G401.6 (cell line): ENCODE data around the gene CXCR3.
"Not testable (repeated sequence)": the region's sequence is repeated elsewhere in the genome, so short reads cannot be mapped to it uniquely, and the experiment has no call there.

Experiments
- FAIRE-seq: peaks from 2 replicates; lab custom pipeline; 2012; peaks lifted over from hg19 to GRCh38; lab: Jason Lieb, UNC

The CXCR3 gene

DNA sequence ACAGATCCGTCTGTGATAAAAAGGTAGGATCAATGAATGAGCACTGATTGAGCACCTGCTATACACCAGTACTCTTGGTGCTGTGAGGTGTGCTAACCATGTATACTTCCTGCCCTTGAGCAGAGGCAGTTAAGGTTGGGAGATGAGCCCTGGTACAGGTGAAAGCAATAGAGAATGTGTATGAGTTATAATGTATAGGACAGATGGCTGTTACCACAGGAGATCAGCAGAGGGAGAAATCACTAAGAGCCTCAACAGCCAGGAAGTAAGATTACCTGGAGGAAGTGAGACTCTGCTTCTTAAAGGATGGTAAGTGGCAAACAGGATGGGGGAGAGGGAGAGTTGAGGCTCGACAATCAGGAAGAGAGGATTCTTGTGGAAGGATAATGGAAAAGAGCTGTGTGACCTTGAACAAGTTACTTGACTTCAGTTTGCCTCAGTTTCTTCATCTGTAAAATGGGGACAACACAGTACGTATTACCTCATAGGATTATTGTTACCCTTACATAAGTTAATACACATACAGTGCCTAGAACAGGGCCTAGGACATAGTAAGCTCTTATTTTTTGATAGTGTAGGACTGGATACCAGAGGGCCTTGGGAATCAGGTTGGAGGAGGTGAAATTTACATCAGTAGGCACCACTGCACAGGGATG is 9.1 kb downstream of the CXCR3 start:
- no peak for FAIRE-seq

DNA sequence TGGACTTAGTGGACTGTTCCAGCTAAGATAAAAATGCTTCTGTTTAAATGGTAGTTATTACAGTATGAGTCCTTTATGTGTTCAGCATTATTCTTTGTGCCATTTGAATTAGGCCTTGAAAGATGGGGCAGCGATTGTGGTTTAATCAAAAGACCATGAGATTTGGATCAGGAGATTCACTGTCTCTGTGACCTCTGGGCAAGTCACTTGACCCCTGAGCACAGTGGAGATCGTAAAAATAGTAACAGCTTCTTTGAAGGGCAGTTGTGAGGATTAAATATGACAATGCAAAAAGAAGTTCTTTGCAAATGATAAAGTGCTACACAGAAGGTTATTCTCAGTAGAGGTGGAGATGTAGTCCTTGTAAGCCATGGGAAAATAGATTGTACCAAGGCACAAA is 10.8 kb downstream of the CXCR3 start:
- no peak for FAIRE-seq

DNA sequence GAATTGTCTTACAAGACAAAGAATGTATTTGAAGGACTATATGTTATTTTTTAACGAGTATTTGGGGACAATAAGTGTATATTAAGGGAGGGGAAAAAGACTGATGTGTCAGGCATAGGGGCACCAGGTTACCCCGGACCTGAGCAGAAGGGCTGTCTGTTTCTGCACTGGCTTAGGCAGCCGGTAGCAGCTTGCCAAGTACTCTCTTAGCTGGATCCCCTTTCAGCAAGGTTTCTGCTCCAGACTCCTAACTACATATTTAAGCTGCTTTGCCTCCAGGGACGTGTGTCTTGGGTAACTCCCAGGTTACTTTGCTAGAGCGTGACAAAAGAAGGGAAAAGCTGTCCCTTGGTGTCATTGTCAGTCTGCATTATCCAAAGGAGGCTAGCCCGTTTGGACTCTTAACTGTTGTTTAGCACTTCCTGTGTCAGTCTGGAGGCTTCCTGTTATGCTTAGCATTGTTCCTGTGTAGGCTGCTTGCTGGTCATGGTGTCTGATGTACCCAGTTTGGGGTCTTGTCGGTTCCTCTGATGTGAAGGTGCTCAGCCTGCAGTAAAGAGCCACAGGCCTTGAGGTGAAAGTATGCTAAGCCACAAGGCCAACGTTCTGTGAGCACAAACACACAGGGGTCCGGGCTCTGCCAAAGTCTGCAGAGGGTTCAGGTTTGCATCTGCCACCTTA is 11.6 kb downstream of the CXCR3 start:
- no peak for FAIRE-seq

DNA sequence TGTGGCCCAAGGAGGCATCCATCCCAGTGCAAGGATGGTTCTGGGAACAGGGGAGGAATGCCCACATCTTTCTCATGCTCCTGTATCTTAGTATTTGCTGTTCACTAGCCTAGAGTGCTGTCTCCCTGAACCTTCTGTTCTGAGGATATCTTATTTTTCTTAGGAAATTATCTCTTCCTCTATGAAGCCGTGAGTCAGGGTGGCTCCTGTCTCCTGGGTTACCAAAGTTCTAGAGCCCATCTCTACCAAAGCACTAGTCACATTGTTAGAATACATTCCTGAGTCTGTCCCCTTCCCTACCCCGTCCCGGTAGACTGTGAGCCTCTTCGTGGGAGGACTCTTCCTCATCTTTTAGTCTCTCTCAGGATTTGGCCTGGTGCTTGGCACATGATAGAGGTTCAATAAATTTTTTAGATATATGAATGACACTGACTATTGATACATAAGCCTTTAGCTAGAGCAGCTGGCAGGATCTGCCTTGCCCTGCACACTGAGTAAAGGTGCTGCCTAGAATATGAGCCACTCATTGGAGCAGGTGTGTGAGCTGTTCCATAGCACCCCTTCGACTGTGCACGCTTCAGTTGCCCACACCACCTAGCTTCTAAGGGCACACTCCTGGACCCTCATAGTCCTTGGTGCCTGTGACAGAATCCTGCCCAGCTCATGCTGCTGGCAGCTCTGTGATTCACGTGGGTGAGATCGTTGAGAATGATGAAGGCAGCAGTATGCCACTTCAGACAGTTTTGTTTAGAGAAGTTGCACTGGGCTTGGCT is 13.3 kb downstream of the CXCR3 start:
- no peak for FAIRE-seq

DNA sequence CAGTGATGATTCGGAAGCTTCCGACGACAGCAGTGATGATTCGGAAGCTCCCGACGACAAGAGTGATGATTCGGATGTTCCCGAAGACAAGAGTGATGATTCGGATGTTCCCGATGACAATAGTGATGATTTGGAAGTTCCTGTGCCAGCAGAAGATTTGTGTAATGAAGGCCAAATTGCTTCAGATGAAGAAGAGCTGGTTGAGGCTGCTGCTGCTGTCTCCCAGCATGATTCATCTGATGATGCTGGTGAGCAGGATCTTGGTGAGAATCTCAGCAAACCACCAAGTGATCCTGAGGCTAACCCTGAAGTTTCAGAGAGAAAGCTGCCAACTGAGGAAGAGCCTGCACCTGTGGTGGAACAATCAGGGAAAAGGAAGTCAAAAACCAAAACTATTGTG is 14.2 kb downstream of the CXCR3 start:
- no peak for FAIRE-seq

DNA sequence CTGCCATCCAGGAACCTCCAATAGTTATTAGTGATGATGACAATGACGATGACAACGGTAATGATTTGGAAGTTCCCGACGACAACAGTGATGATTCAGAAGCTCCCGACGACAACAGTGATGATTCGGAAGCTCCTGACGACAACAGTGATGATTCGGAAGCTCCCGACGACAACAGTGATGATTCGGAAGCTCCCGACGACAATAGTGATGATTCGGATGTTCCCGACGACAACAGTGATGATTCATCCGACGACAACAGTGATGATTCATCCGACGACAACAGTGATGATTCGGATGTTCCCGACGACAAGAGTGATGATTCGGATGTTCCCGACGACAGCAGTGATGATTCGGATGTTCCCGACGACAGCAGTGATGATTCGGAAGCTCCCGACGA is 14.7 kb downstream of the CXCR3 start:
- no peak for FAIRE-seq

DNA sequence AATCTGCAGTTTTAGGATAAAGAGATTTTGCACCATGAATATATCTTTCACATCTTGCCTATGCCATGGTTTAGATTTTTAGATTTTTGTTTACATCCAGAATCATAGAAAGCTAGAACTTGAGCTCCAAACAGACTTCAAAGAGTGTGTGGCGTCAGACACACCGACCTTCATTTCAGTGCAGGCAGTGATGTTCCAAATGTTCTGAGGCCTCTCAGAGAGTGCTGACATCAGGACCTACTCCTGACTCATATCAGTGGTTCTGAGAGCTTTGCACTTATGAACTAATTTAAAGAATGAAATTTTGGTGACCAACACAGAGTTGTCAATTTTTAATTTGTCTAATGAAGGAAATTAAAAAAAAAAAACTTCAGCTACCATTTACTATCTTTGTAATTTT is 18.3 kb downstream of the CXCR3 start:
- FAIRE-seq: no peak

DNA sequence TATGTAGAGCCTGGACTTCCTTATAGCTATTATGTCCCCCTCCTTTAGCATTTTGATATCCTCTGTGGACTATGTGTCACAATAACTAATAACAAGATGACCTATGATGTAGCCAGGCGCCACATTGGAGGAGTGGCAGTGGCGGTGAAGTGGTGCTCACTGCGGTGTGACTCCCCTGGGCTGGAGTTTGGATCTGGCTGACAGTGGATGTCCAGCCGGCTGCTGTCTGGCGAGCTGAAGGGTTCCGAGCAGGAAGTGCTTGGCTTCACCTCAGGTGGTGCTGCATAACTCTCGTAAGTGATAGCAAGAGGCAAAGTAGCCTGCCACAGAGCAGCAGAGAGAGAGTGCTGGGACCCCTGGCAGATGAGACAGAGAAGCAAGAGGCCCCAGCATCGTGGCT is 25.1 kb downstream of the CXCR3 start:
- not testable (repeated sequence) for FAIRE-seq

DNA sequence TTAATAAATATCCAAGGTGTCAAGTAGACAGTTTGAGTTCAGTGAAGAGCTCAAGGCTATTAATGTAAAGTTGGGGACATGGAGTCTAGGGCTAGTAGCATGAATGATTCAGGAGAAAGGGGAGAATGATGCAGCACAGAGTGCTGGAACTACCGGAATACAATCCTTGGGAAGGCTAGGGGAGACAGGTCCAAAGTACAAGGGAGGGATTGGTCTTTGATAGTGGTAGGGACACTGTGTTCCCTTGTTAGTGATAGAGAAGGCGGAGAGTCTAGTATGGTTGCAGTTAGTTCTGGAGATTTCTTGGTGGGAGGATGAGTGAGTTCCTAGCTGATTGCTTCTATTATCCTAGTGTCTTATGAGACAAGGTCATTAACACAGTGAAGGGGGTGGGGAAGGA is 31.4 kb downstream of the CXCR3 start:
- no peak for FAIRE-seq

DNA sequence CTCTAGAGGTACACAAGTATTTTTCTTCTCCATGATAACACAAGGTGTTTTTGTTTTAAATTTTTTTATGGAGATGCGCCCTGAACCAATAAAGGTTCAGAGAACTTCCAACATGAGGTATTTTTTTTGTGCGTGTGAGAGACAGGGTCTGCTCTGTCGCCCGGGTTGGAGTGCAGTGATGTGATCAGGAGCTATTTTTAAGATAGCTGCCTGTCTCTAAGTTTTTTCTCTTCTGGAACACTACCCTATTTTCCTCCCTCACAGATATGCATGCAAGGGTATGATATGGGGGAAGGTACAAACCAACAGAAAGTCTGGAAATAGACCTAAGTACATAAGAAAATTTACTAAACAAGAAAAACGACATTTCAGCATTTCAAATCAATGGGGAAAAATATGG is 37.1 kb downstream of the CXCR3 start:
- FAIRE-seq: no peak

DNA sequence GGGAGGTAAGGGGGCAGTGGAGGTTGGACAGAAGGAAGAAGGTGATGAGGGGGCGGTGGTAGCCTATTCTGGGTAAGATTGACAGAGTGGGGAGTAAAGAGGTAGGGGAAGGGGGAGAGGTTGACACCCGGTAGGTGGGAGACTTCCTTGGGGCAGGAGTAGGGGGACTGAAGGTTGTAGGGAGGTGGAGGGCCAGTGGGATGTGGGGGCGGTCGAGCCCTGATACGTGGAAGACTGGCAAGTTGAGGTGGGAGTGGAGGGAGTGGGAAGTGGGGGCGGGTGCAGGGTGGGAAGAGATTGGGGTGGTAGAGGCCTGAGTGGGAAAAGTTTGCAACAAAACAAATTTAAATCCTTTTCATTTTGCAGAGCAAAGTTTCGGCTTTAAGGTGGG is 38.3 kb downstream of the CXCR3 start:
- no peak for FAIRE-seq

DNA sequence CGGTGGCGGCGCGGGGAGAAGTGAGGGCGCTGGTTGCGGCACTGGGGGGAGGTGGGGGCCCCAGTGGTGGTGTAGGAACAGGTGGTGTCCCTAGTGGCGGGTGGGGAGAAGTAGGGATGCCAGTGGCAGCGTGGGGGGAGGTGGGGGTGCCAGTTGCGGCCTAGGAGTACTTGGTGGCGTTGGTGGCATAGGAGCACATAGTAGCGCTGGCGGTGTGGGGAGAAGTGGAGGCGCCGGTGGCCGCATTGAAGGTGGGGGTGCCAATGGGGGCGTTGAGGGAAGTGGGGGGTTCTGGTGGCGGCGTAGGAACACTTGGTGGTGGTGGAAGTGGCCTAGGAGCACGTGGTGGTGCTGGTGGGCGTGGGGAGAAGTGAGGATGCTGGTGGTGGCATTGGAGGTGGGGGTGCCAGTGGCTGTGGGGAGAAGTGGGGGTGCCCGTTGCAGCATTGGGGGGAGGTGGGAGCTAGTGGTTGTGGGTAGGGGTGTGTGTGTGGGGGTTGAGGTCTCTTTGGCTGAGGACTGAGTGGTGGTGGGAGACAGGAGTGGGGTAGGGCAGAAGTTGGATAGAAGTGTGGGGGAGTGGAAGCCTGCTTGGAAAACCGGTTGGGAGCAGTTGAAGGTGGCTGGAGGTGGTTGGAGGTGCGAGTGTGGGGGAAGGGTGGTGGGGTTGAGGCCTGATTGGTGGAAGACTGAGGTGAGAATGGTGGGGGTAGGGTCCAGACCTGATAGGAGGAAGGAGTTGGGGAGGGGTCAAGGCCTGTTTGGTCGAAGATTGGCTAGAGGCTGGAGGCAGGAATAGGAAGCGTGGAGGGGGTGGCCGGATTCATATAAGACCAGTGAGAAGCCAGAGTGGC is 38.9 kb downstream of the CXCR3 start:
- no peak for FAIRE-seq

DNA sequence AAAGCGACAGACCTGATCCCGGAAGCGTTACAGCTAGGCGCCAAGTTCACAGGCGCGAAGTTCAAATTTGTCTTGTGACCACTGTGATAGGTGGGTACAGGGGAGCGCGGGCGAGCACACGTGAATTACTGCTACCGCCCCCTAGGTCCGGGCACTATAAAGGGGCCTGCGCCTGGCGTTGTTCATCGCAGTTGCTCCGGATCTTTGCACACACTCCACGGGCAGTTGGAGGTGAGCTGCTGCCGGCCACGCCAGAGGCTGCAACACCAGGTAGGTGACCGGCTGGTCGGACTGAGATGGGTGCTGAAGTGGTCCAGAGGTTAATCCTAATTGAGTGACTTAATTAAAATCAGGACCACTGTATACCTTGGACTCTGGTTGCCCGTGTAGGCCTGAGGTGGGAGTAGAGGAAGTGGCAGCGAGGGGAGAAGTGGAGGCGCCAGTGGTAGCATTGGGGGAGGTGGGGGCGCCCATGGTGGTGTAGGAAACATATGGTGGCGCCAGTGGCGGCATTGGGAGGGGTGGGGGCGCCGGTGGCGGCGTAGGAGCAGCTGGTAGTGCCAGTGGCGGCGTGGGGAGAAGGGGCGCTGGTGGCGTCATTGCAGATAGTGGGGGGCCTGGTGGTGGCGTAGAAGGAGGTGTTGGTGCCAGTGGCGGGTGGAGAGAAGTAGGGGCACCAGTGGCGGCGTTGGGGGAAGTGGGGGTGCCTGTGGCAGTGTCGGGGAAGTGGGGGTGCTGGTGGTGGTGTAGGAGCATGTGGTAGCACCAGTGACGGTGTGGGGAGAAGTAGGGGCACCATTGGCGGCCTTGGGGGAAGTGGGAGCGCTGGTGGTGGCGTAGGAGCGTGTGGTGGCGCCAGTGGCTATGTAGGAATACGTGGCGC is 39.8 kb downstream of the CXCR3 start, which contains the start of gene GCNA:
Gene GCNA, plus strand, starts transcription at position 185 of the 883 bp plus-strand sequence. CDS start 2,385 bp downstream, outside the sequence.
- FAIRE-seq: no peak

DNA sequence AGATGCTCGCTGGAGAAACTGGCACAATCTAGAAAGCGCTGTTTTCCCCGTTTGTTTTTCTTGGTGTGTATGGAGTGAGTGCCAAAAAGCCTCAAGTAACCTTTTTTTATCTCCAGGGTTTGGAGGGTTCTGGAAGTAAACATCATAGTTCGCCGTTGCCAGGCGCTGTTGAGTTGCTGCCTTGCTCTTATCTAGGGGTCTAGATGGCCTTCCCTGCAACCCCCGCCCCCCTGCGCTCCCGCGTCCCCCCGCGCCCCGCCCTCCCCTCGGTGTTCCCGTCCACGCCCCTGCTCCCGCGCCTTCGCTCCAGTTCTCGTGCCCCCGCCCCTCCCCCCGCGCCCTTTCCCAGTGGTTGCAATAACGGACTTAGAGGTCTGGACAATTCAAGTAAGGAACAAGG is 40.6 kb downstream of the CXCR3 start:
- no peak for FAIRE-seq

DNA sequence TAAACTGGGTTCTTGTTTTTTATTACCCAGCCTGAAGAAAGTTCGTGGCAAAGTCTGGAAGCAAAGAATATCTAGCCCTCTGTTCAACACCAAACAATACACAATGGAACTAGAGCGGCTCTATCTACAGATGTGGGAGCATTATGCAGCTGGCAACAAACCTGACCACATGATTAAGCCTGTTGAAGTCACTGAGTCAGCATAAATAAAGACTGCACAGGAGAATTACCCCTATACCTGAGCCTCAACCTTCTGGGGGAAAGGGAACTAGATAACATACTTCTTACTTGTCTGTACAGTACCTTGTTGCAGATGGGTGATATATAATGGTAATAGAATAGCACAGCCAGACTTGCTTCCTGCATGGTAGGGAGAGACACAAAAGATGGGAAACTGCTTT is 44.7 kb downstream of the CXCR3 start:
- no peak for FAIRE-seq

DNA sequence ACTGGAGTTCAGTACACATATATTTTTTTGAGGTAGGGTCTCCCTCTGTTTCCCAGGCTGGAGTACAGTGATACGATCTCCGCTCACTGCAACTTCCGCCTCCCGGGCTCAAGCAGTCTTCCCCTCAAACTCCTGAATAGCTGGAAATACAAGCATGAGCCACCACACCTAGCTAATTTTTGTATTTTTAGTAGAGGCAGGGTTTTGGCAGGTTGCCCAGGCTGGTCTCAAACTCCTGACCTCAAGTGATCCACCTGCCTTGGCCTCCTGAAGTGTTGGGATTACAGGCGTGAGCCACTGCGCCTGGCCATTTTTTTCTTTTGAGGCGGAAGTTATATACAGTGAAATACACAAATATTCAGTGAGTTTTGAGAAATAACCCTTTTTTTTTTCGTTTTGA is 46.9 kb downstream of the CXCR3 start:
- not testable (repeated sequence) for FAIRE-seq
